Activated T-helper 1 cell treated with anti-CD3 and anti-CD28 coated beads, Interleukin-12 subunit alpha, Interleukin-12 subunit beta, Interleukin-2, Interleukin-4 antibody, amounts not matched to agents 30 ng/mL and 10 ng/mL and 1 ng/mL, durations not matched to agents 14 hours and 24 hours and 36 hours (primary cell): ENCODE results near the gene HS3ST1. TPM values are rescaled to one million over a fixed set of nuclear protein-coding genes. Genes with fewer than 3 reads are reported as not detected.

ENCODE experiments used
- DNase-seq: peaks from one replicate; pipeline ENCODE4 v3.0.0; 2021; ENCODE audit warnings: low spot score
- H3K27ac Mint-ChIP-seq: one replicate; pipeline ENCODE4 v1.8.0; 2021; ENCODE audit warnings: mild to moderate bottlenecking, mixed read lengths
- H3K27me3 Mint-ChIP-seq: one replicate; pipeline ENCODE4 v1.8.0; 2022; ENCODE audit warnings: mild to moderate bottlenecking, moderate library complexity, mixed read lengths; ENCODE audit not compliant: insufficient read depth
- H3K36me3 Mint-ChIP-seq: one replicate; pipeline ENCODE4 v1.8.0; 2021; ENCODE audit warnings: low read depth, mixed read lengths
- H3K4me1 Mint-ChIP-seq: one replicate; pipeline ENCODE4 v1.8.0; 2021; ENCODE audit warnings: low read depth, mixed read lengths
- H3K4me3 Mint-ChIP-seq: one replicate; pipeline ENCODE4 v1.8.0; 2021; ENCODE audit warnings: mild to moderate bottlenecking, moderate library complexity, mixed read lengths
- H3K9me3 Mint-ChIP-seq: one replicate; pipeline ENCODE4 v1.8.0; 2021; ENCODE audit warnings: mixed read lengths
- intact Hi-C: fragments of 100-400 bp; cut with micrococcal nuclease; formaldehyde crosslinking; loops from one replicate; pipeline ENCODE4 v1.15.1; 2024
- total RNA-seq: library from RNA; stranded (reverse); gene quantifications from 2 replicates; pipeline ENCODE4 v1.2.3, GENCODE V29; 2022

The HS3ST1 gene
- 0.31 and 0.51 TPM in 2 replicates for total RNA-seq

GRCh38 chr4:11428231-11428898 lies at the start of gene HS3ST1:
Gene HS3ST1 (minus strand): TSS chr4:11428894. CDS start chr4:11400005, 28,889 bp downstream.
- intact Hi-C loops = loop anchor here (10.0 kb wide), 2 partner anchors 526 to 694 kb away; no protein-coding TSS in a partner anchor
- no peaks in the 10 kb centered on the region for H3K4me1 Mint-ChIP-seq
- H3K4me3 Mint-ChIP-seq = peak within 1 kb of the TSS; percentile 54
- H3K27ac Mint-ChIP-seq = peak within 1 kb of the TSS; percentile 23
- H3K36me3 Mint-ChIP-seq = no peaks in the 10 kb centered on the region
- DNase-seq = no peak
- no peaks in the 10 kb centered on the region for H3K9me3 Mint-ChIP-seq
- peaks cover 49% of the 10 kb centered on the region for H3K27me3 Mint-ChIP-seq

GRCh38 chr4:11475871-11476270 lies 47.2 kb upstream of the HS3ST1 start:
- intact Hi-C loops = loop anchor here (10.0 kb wide), 1 partner anchor 521 kb away; no protein-coding TSS in a partner anchor
- H3K9me3 Mint-ChIP-seq = peaks cover 21% of the 10 kb centered on the region
- H3K36me3 Mint-ChIP-seq = peaks cover 1% of the 10 kb centered on the region
- H3K4me1 Mint-ChIP-seq = peaks cover 21% of the 10 kb centered on the region
- H3K27ac Mint-ChIP-seq = no peak overlapping the region
- peaks cover 4% of the 10 kb centered on the region for H3K27me3 Mint-ChIP-seq
- no peak overlapping the region for H3K4me3 Mint-ChIP-seq
- DNase-seq = no peak

- no peak for DNase-seq
- intact Hi-C loops = loop anchor here (10.0 kb wide), 1 partner anchor 519 kb away; no protein-coding TSS in a partner anchor
- Mint-ChIP-seq H3K27ac (no peak overlapping the region), H3K27me3 (peaks cover 4% of the 10 kb centered on the region), H3K4me1 (peaks cover 33% of the 10 kb centered on the region), H3K36me3 (peaks cover 1% of the 10 kb centered on the region), H3K4me3 (no peak overlapping the region), H3K9me3 (peaks cover 17% of the 10 kb centered on the region)
These were observed 45.5 kb upstream of the HS3ST1 start for GRCh38 chr4:11474146-11474545.

- H3K36me3 Mint-ChIP-seq = peaks cover 3% of the 10 kb centered on the region
- peaks cover 14% of the 10 kb centered on the region for H3K9me3 Mint-ChIP-seq
- intact Hi-C loops = loop anchor here (10.0 kb wide), 1 partner anchor 518 kb away; no protein-coding TSS in a partner anchor
- peak overlapping the region; percentile 41 for H3K27ac Mint-ChIP-seq
- peak overlapping the region; percentile 20 for H3K4me3 Mint-ChIP-seq
- H3K27me3 Mint-ChIP-seq = peaks cover 4% of the 10 kb centered on the region
- no peak for DNase-seq
- peaks cover 40% of the 10 kb centered on the region for H3K4me1 Mint-ChIP-seq
These were observed 43.8 kb upstream of the HS3ST1 start for GRCh38 chr4:11472535-11472934.

GRCh38 chr4:11471618-11472017 lies 42.9 kb upstream of the HS3ST1 start:
- H3K9me3 Mint-ChIP-seq = peaks cover 6% of the 10 kb centered on the region
- peaks cover 46% of the 10 kb centered on the region for H3K4me1 Mint-ChIP-seq
- DNase-seq = peak; percentile 57
- peaks cover 3% of the 10 kb centered on the region for H3K36me3 Mint-ChIP-seq
- intact Hi-C loops = loop anchor here (1.0 to 10.0 kb wide), 4 partner anchors 8 to 1011 kb away; no protein-coding TSS in a partner anchor
- H3K27me3 Mint-ChIP-seq = no peaks in the 10 kb centered on the region
- peak overlapping the region; percentile 90 for H3K27ac Mint-ChIP-seq
- H3K4me3 Mint-ChIP-seq = peak overlapping the region; percentile 69

- intact Hi-C loops = loop anchor here (1.0 to 10.0 kb wide), 4 partner anchors 8 to 1010 kb away; no protein-coding TSS in a partner anchor
- peaks cover 3% of the 10 kb centered on the region for H3K36me3 Mint-ChIP-seq
- H3K27ac Mint-ChIP-seq = no peak overlapping the region
- H3K27me3 Mint-ChIP-seq = no peaks in the 10 kb centered on the region
- H3K4me3 Mint-ChIP-seq = no peak overlapping the region
- peaks cover 49% of the 10 kb centered on the region for H3K4me1 Mint-ChIP-seq
- DNase-seq = no peak
- H3K9me3 Mint-ChIP-seq = peaks cover 6% of the 10 kb centered on the region
These were observed 42.4 kb upstream of the HS3ST1 start for GRCh38 chr4:11471046-11471441.

GRCh38 chr4:11470438-11471045 lies 41.8 kb upstream of the HS3ST1 start:
- no peak for DNase-seq
- no peaks in the 10 kb centered on the region for H3K27me3 Mint-ChIP-seq
- H3K4me1 Mint-ChIP-seq = peaks cover 49% of the 10 kb centered on the region
- peaks cover 6% of the 10 kb centered on the region for H3K9me3 Mint-ChIP-seq
- intact Hi-C loops = loop anchor here (1.0 to 10.0 kb wide), 4 partner anchors 9 to 1010 kb away; no protein-coding TSS in a partner anchor
- H3K4me3 Mint-ChIP-seq = no peak overlapping the region
- H3K36me3 Mint-ChIP-seq = peaks cover 3% of the 10 kb centered on the region
- peak overlapping the region; percentile 50 for H3K27ac Mint-ChIP-seq

- peaks cover 49% of the 10 kb centered on the region for H3K4me1 Mint-ChIP-seq
- no peak overlapping the region for H3K4me3 Mint-ChIP-seq
- peaks cover 6% of the 10 kb centered on the region for H3K9me3 Mint-ChIP-seq
- peaks cover 3% of the 10 kb centered on the region for H3K36me3 Mint-ChIP-seq
- DNase-seq = no peak
- H3K27me3 Mint-ChIP-seq = no peaks in the 10 kb centered on the region
- intact Hi-C loops = loop anchor here (2.0 to 10.0 kb wide), 3 partner anchors 515 to 1009 kb away; no protein-coding TSS in a partner anchor
- H3K27ac Mint-ChIP-seq = no peak overlapping the region
These were observed 41.1 kb upstream of the HS3ST1 start for GRCh38 chr4:11469650-11470437.

GRCh38 chr4:11468901-11469300 lies 40.2 kb upstream of the HS3ST1 start:
- peaks cover 3% of the 10 kb centered on the region for H3K36me3 Mint-ChIP-seq
- H3K27ac Mint-ChIP-seq = no peak overlapping the region
- no peak overlapping the region for H3K4me3 Mint-ChIP-seq
- H3K4me1 Mint-ChIP-seq = peaks cover 49% of the 10 kb centered on the region
- H3K27me3 Mint-ChIP-seq = peaks cover 2% of the 10 kb centered on the region
- H3K9me3 Mint-ChIP-seq = peaks cover 6% of the 10 kb centered on the region
- intact Hi-C loops = no loop called here
- DNase-seq = no peak

- H3K36me3 Mint-ChIP-seq = peaks cover 3% of the 10 kb centered on the region
- intact Hi-C loops = no loop called here
These were observed 39.2 kb upstream of the HS3ST1 start for GRCh38 chr4:11467931-11468330.

GRCh38 chr4:11463707-11464106 lies 35.0 kb upstream of the HS3ST1 start:
- Mint-ChIP-seq H3K4me3 (no peak overlapping the region), H3K36me3 (peaks cover 2% of the 10 kb centered on the region), H3K27ac (no peak overlapping the region), H3K27me3 (peaks cover 7% of the 10 kb centered on the region), H3K4me1 (peaks cover 14% of the 10 kb centered on the region), H3K9me3 (peaks cover 14% of the 10 kb centered on the region)
- DNase-seq = no peak
- intact Hi-C loops = no loop called here

More at GRCh38 chr4:11467931-11468330, 39.2 kb upstream of the HS3ST1 start:
- H3K9me3 Mint-ChIP-seq = peaks cover 6% of the 10 kb centered on the region
- peaks cover 45% of the 10 kb centered on the region for H3K4me1 Mint-ChIP-seq
- H3K27me3 Mint-ChIP-seq = peaks cover 2% of the 10 kb centered on the region
- H3K27ac Mint-ChIP-seq = no peak overlapping the region
- DNase-seq = no peak
- no peak overlapping the region for H3K4me3 Mint-ChIP-seq

- no peak for DNase-seq
- intact Hi-C loops = no loop called here
- Mint-ChIP-seq H3K36me3 (no peaks in the 10 kb centered on the region), H3K27ac (no peak overlapping the region), H3K9me3 (peaks cover 15% of the 10 kb centered on the region), H3K27me3 (peaks cover 2% of the 10 kb centered on the region), H3K4me3 (no peak overlapping the region), H3K4me1 (no peaks in the 10 kb centered on the region)
These were observed 27.7 kb upstream of the HS3ST1 start for GRCh38 chr4:11456401-11456800.
